Right lobe of liver (tissue), 6 donors: Measurements from ENCODE around the gene KCTD21. TPM values are rescaled to one million over a fixed set of nuclear protein-coding genes. Genes with fewer than 3 reads are reported as not detected.
A peak's percentile ranks its signal among the peaks of the same experiment; 100 is the strongest.
"Not testable (repeated sequence)": the region's sequence is repeated elsewhere in the genome, so short reads cannot be mapped to it uniquely, and the experiment has no call there.

Source experiments
- ATAC-seq, 4 donors: fragments of 200-7000 bp; cut with Tn5 transposase; one replicate each; pipeline ENCODE4 v1.9.1; 2020; ENCODE audit warnings: mild to moderate bottlenecking in 4 of 4, moderate library complexity in 4 of 4
- DNase-seq, 3 donors: peaks; one replicate each; pipeline ENCODE4 v3.0.0-alpha.2; 2020
- H3K27ac ChIP-seq, 3 donors: fragments of 200-600 bp; one replicate each; pipeline ENCODE4 v1.8.0; 2022
- H3K27me3 ChIP-seq, 2 donors: fragments of 200-600 bp; one replicate each; pipeline ENCODE4 v1.8.0; 2022
- H3K36me3 ChIP-seq, 4 donors: fragments of 200-600 bp; sonication (generic) in 1 of 4; one replicate each; pipeline versions ENCODE4 v1.5.1 to v1.8.0; 2017 to 2022; ENCODE audit warnings: control low read depth in 1 of 4
- H3K4me1 ChIP-seq, 4 donors: fragments of 200-600 bp; sonication (generic) in 1 of 4; one replicate each; pipeline versions ENCODE4 v1.5.1 to v1.8.0; 2017 to 2022; ENCODE audit warnings: control low read depth in 1 of 4
- H3K4me3 ChIP-seq, 3 donors: fragments of 200-600 bp; one replicate each; pipeline ENCODE4 v1.8.0; 2022
- H3K9me3 ChIP-seq, 4 donors: fragments of 200-600 bp; sonication (generic) in 1 of 4; one replicate each; pipeline versions ENCODE4 v1.5.1 to v1.8.0; 2017 to 2022; ENCODE audit warnings: control low read depth in 1 of 4
- CTCF ChIP-seq, 4 donors: fragments of 200-600 bp in 3 of 4; fragments of 450-650 bp in 1 of 4; IDR thresholded peaks; one replicate each; pipeline versions ENCODE4 v1.5.1 to v1.8.0; 2016 to 2022; ENCODE audit warnings: antibody characterized with exemption in 4 of 4, mild to moderate bottlenecking in 2 of 4
- POLR2A ChIP-seq: fragments of 450-650 bp; IDR thresholded peaks from one replicate; pipeline ENCODE4 v1.6.1; 2017; ENCODE audit warnings: antibody characterized with exemption, mild to moderate bottlenecking
- WGBS: methylation state at CpG from one replicate; pipeline ENCODE4 v1.1.6; 2018; ENCODE audit warnings: low coverage, low lambda C conversion rate; ENCODE audit not compliant: insufficient coverage; ENCODE audit errors: missing lambda C conversion rate; 5-methylcytosine and 5-hydroxymethylcytosine counted together
- intact Hi-C, 2 donors: fragments of 100-400 bp; cut with DNase I; formaldehyde crosslinking; loops; one replicate each; pipeline versions ENCODE4 v1.11.2 to v1.14.1; 2022
- total RNA-seq, 6 experiments: library from RNA; depleted of rRNA in 2 of 6; stranded (reverse); fragments of >200 nt in 2 of 6; fragmentation: NEBNext Ultra II Directional in 3 of 6; extraction: Animal tissue kit (Norgen Biotek cat#: 25700) in 3 of 6; gene quantifications; one replicate each; pipeline versions ENCODE4 v1.1.0 to v1.2.4, GENCODE V29; 2016 to 2023
- donor health status: DM: no; HTN: yes; CAD: no.
- donor health status: DM: no; HTN: no; CAD: no.
- donor health status: DM: no; HTN: no; CAD: no.
- donor health status: DM: no; HTN: yes; CAD: no.
- donor health status: DM: no; HTN: yes; CAD: no.

The KCTD21 gene
- total RNA-seq, 6 experiments from 2014 or later: 9.6 to 15.6 (median 11.9) TPM

GRCh38 chr11:78179459-78180071 lies 8.9 kb downstream of the KCTD21 start:
- DNase-seq: peak in 2 of 3 donors; percentile 51 to 77
- Histone ChIP-seq H3K36me3 (no peaks in the 10 kb centered on the region), H3K27ac (no peak overlapping the region), H3K4me1 (no peaks in the 10 kb centered on the region), H3K4me3 (no peak overlapping the region), H3K9me3 (no peaks in the 10 kb centered on the region), H3K27me3 (no peaks in the 10 kb centered on the region)
- ATAC-seq: peak; percentile 90 to 94 (median 91)
- intact Hi-C loops: no loop called here
- TF ChIP-seq POLR2A (no peak), CTCF (IDR thresholded peaks at IDR 0.05) (no peak)
- 56% methylated on average over 3 of the region's 7 CpGs for WGBS

- intact Hi-C loops: no loop called here
- H3K9me3 ChIP-seq: no peaks in the 10 kb centered on the region
Observed at GRCh38 chr11:78177216-78177615, 11.2 kb downstream of the KCTD21 start.

GRCh38 chr11:78176605-78177141 lies 11.8 kb downstream of the KCTD21 start:
- Histone ChIP-seq H3K27ac (no peak overlapping the region), H3K36me3 (peaks cover 0 to 4% (median 0%) of the 10 kb centered on the region in 4 donors), H3K27me3 (no peaks in the 10 kb centered on the region), H3K4me1 (peaks cover 0 to 6% (median under 1%) of the 10 kb centered on the region in 4 donors), H3K4me3 (no peak overlapping the region), H3K9me3 (no peaks in the 10 kb centered on the region)
- intact Hi-C loops: no loop called here
- 58% methylated on average over 7 of the region's 10 CpGs for WGBS
- no peak for ATAC-seq
- TF ChIP-seq POLR2A: no peak
- no peak for TF ChIP-seq CTCF (IDR thresholded peaks at IDR 0.05)
- peak in 1 of 3 donors; percentile 8 for DNase-seq

More at GRCh38 chr11:78177216-78177615, 11.2 kb downstream of the KCTD21 start:
- ATAC-seq: no peak
- no peak overlapping the region for H3K4me3 ChIP-seq
- no peak overlapping the region for H3K27ac ChIP-seq
- no peaks in the 10 kb centered on the region for H3K27me3 ChIP-seq
- peaks cover 0 to 1% (median 0%) of the 10 kb centered on the region in 4 donors for H3K4me1 ChIP-seq
- H3K36me3 ChIP-seq: peaks cover 0 to 4% (median 0%) of the 10 kb centered on the region in 4 donors
- peak in 1 of 3 donors; percentile 46 for DNase-seq
- TF ChIP-seq POLR2A: no peak
- WGBS: 60% methylated on average over 2 of the region's 7 CpGs

GRCh38 chr11:78175862-78176261 lies 12.6 kb downstream of the KCTD21 start:
- H3K4me3 ChIP-seq, H3K27me3 ChIP-seq, H3K27ac ChIP-seq, DNase-seq, intact Hi-C loops, ATAC-seq, H3K9me3 ChIP-seq, H3K36me3 ChIP-seq: not testable (repeated sequence)
- peaks cover 0 to 14% (median 4%) of the 10 kb centered on the region in 4 donors for H3K4me1 ChIP-seq
- 81% methylated on average over 3 of the region's 3 CpGs for WGBS

- ATAC-seq: no peak
- no peak for DNase-seq
- no peaks in the 10 kb centered on the region for H3K9me3 ChIP-seq
- H3K27me3 ChIP-seq: no peaks in the 10 kb centered on the region
- 100% methylated on average over 1 of the region's 6 CpGs for WGBS
- intact Hi-C loops: no loop called here
- peak overlapping the region in 1 of 3 donors; percentile 93 for H3K27ac ChIP-seq
- peaks cover 0 to 40% (median 11%) of the 10 kb centered on the region in 4 donors for H3K4me1 ChIP-seq
- H3K4me3 ChIP-seq: no peak overlapping the region
- no peak for TF ChIP-seq POLR2A
- TF ChIP-seq CTCF (IDR thresholded peaks at IDR 0.05): no peak
- peaks cover 0 to 4% (median 0%) of the 10 kb centered on the region in 4 donors for H3K36me3 ChIP-seq
Observed at GRCh38 chr11:78171951-78172350, 16.5 kb downstream of the KCTD21 start.
